Neural crest cell (in vitro differentiated cells): ENCODE results near the gene COX4I2. TPM values are rescaled to one million over a fixed set of nuclear protein-coding genes. Genes with fewer than 3 reads are reported as not detected.

Experiments
- DNase-seq: peaks from one replicate; pipeline ENCODE4 v3.0.0; 2021; ENCODE audit warnings: low read depth, mixed read lengths, low spot score
- H3K27ac Mint-ChIP-seq: one replicate; pipeline ENCODE4 v1.8.0; 2021; ENCODE audit warnings: mild to moderate bottlenecking, mixed read lengths; ENCODE audit not compliant: unreplicated experiment
- H3K27me3 Mint-ChIP-seq: 2 replicates; pipeline ENCODE4 v1.8.0; 2021; ENCODE audit warnings: low read depth, mild to moderate bottlenecking, mixed read lengths
- H3K36me3 Mint-ChIP-seq: 2 replicates; pipeline ENCODE4 v1.8.0; 2021; ENCODE audit warnings: low read depth, mild to moderate bottlenecking, mixed read lengths
- H3K4me1 Mint-ChIP-seq: 2 replicates; pipeline ENCODE4 v1.8.0; 2021; ENCODE audit warnings: mixed read lengths
- H3K4me3 Mint-ChIP-seq: one replicate; pipeline ENCODE4 v1.8.0; 2021; ENCODE audit warnings: mild to moderate bottlenecking, mixed read lengths
- H3K9me3 Mint-ChIP-seq: 2 replicates; pipeline ENCODE4 v1.8.0; 2021; ENCODE audit warnings: mixed read lengths
- total RNA-seq: library from RNA; stranded (reverse); gene quantifications from 2 replicates; pipeline ENCODE4 v1.2.1, GENCODE V29; 2021
- TF ChIP-seq, protein P1 (sequence below): fragments of 200-600 bp; sonication (generic); conservative IDR thresholded peaks from 2 replicates; pipeline ENCODE4 v1.5.0; 2021; ENCODE audit warnings: antibody characterized with exemption, mild to moderate bottlenecking

Gene COX4I2
- total RNA-seq, 1 donor from 2014 or later: not detected

DNA sequence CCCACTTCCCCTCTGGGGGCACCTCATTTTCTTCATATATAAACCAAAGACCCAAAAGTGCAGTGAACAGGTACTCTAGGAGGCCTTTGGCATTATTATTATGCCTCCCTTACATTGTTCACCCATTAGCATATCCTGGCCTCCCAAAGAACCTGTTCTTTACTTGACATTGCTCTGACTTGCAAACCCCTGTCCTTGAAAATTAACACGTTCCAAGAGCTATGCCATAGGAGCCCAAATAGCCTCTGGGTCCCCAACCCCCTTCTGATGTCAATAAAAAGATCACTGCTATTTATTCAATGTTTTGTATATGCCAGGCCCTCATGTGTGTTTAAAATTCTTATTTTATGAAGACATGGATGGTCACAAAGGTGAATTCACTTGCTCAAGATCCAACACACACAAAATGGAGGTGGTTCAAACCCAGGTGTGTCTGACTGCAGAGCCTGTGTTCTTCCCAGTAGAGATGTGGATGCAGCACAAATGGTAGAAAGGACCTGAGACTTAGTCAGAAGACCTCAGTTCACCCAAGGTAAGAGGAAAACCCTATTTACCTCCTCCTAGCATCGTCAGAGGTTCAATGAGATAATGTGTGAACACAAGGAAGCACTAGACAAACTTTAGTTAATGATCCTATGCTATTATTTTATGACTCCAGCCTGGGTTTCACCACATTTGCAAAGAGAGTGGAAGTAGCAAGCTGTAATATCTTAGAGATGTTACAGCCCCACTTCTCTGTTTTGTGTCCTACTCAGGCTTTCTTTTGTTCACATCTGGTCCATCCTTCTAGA lies 48.3 kb downstream of the COX4I2 start:
- TF ChIP-seq, protein P1, sequence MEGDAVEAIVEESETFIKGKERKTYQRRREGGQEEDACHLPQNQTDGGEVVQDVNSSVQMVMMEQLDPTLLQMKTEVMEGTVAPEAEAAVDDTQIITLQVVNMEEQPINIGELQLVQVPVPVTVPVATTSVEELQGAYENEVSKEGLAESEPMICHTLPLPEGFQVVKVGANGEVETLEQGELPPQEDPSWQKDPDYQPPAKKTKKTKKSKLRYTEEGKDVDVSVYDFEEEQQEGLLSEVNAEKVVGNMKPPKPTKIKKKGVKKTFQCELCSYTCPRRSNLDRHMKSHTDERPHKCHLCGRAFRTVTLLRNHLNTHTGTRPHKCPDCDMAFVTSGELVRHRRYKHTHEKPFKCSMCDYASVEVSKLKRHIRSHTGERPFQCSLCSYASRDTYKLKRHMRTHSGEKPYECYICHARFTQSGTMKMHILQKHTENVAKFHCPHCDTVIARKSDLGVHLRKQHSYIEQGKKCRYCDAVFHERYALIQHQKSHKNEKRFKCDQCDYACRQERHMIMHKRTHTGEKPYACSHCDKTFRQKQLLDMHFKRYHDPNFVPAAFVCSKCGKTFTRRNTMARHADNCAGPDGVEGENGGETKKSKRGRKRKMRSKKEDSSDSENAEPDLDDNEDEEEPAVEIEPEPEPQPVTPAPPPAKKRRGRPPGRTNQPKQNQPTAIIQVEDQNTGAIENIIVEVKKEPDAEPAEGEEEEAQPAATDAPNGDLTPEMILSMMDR: no peak
- H3K27ac Mint-ChIP-seq: no peak overlapping the region
- H3K4me1 Mint-ChIP-seq: peaks cover 10% of the 10 kb centered on the region
- H3K36me3 Mint-ChIP-seq: peaks cover 13% of the 10 kb centered on the region
- H3K27me3 Mint-ChIP-seq: no peaks in the 10 kb centered on the region
- no peak overlapping the region for H3K4me3 Mint-ChIP-seq
- no peak for DNase-seq
- no peaks in the 10 kb centered on the region for H3K9me3 Mint-ChIP-seq

DNA sequence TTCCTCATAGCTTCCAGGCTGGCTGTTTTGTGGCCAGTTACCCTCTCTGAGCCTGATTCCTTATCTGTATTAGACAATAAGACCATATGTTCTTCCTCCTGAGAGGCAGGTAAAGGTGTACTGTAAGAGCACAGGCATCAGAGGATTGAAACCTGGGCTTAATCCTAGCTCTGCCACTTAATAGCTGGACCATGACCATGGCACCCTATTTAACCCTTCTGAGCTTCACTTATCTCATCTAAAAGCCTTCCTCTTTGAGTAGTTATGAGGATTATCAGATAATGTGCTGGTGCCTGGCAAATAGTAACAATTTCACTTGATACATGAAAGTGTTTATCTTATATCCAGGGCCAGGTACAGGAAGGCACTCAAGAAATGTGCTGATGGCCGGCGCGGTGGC lies 50.1 kb downstream of the COX4I2 start:
- peaks cover 13% of the 10 kb centered on the region for H3K36me3 Mint-ChIP-seq
- no peak overlapping the region for H3K4me3 Mint-ChIP-seq
- TF ChIP-seq, protein P1: no peak
- no peaks in the 10 kb centered on the region for H3K27me3 Mint-ChIP-seq
- H3K9me3 Mint-ChIP-seq: no peaks in the 10 kb centered on the region
- H3K27ac Mint-ChIP-seq: no peak overlapping the region
- peaks cover 17% of the 10 kb centered on the region for H3K4me1 Mint-ChIP-seq
- DNase-seq: no peak

DNA sequence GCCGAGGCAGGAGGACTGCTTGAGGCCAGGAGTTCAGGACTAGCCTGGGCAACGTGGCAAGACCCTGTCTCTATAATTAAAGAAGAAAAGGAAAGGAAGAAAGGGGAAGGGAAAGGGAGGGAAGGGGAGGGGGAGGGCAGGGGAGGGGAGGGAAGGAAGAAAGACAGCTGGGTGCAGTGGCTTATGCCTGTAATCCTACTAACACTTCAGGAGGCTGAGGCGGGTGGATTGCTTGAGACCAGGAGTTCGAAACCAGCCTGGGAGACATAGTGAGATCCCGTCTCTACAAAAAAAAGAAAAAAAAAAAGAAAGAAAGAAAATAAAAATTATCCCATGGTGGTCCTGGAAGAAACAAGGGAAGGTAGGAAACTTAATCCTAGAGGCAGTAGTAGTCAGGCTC lies 51.4 kb downstream of the COX4I2 start:
- no peak for DNase-seq
- Mint-ChIP-seq H3K4me1 (peaks cover 17% of the 10 kb centered on the region), H3K36me3 (peaks cover 13% of the 10 kb centered on the region), H3K4me3 (no peak overlapping the region), H3K9me3 (no peaks in the 10 kb centered on the region), H3K27ac (no peak overlapping the region), H3K27me3 (no peaks in the 10 kb centered on the region)
- TF ChIP-seq, protein P1: no peak

DNA sequence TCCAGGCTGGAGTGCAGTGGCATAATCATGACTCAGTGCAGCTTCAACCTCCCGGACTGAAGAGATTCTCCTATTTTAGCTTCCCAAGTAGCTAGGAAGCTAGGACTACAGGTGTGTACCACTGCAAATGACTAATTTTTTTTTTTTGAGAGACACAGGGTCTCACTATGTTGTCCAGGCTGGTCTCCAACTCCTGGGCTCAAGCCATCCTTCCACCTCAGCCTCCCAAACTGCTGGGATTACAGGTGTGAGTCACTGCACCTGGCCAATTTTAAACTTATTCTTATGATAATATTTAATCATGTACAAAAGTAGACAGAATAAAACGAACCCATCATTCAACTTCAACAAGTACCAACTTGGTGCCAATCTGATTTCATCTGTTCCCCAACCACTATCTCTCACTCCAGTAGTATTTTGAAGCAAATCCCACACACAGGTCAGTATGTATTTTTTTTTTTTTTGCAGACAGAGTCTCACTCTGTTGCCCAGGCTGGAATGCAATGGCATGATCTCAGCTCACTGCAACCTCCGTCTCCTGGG lies 52.5 kb downstream of the COX4I2 start:
- Mint-ChIP-seq H3K4me1 (peaks cover 17% of the 10 kb centered on the region), H3K36me3 (peaks cover 13% of the 10 kb centered on the region), H3K27ac (peak overlapping the region; percentile 10), H3K9me3 (no peaks in the 10 kb centered on the region), H3K27me3 (no peaks in the 10 kb centered on the region), H3K4me3 (no peak overlapping the region)
- TF ChIP-seq, protein P1: no peak
- DNase-seq: no peak

DNA sequence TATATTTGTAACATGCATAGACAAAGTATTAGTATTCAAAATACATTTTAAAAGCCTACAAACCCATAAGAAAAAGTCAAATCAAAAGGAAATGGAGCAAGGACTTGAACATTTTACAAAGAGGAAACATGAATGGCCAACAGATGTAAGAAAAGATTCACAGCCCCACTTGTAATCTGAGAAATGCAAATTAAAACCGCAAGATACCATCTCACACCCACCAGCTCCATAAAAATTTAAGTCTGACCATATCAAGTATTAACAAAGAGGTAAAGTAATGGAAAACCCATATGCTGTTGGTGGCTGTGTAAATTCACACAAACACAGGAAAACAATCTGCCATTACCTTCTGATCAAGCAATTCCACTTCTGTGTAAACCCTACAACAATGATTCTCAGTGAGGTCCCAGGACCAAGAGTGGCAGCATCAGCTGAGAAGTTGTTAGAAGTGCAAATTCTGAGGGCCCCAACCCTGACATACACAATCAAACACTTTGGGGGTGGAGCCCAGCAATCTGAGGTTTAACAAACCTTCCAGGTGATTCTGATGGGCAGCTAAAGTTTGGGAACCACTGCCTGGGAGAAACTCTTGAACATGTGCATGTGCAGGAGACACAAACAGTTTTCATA lies 54.0 kb downstream of the COX4I2 start:
- peaks cover 12% of the 10 kb centered on the region for H3K4me1 Mint-ChIP-seq
- H3K9me3 Mint-ChIP-seq: no peaks in the 10 kb centered on the region
- H3K27ac Mint-ChIP-seq: peak overlapping the region; percentile 8
- TF ChIP-seq, protein P1: no peak
- H3K27me3 Mint-ChIP-seq: no peaks in the 10 kb centered on the region
- H3K4me3 Mint-ChIP-seq: no peak overlapping the region
- peaks cover 13% of the 10 kb centered on the region for H3K36me3 Mint-ChIP-seq
- DNase-seq: no peak
